ENCODE results near the gene ATG14.
"Not testable (repeated sequence)": the region's sequence is repeated elsewhere in the genome, so short reads cannot be mapped to it uniquely, and the experiment has no call there.

ATG14 gene

DNA sequence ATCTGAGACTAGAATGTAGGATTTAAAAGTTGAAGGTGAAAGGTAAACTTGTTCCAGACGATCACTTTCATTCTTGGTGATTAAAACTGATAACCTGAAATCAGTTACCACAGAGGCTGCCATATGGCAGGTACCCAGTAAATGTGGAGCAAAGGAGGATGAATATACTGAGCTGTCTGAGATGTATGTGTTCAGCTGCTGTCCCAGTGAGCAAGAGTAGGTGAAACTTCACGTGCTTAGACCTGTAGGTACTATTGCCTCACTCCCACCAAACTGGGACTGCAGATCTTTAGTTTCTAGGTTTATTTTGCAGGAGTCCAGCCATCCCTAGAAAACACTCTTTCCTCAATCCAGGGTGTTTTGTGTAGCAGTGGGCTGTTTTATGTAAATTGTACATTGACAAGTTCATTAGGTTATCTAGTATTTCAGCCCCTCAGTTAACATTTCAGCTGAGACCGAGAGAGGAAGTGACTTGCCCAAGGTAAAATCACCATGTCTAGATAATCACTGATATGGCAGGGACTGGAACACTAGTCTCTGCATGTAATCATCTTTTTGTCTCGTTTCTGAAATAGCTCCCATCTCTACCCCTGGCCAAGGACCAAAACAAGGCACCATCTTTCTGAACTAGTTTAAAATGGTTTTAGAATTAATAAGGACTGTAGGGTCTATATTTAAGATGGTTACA lies 62.7 kb downstream of the ATG14 start:
- H3K27ac ChIP-seq (replicated peaks), result no peak overlapping the region
- no peaks in the 10 kb centered on the region for H3K27me3 ChIP-seq (ENCODE audit: insufficient read depth, poor library complexity, severe bottlenecking)
- TF ChIP-seq, protein P1, sequence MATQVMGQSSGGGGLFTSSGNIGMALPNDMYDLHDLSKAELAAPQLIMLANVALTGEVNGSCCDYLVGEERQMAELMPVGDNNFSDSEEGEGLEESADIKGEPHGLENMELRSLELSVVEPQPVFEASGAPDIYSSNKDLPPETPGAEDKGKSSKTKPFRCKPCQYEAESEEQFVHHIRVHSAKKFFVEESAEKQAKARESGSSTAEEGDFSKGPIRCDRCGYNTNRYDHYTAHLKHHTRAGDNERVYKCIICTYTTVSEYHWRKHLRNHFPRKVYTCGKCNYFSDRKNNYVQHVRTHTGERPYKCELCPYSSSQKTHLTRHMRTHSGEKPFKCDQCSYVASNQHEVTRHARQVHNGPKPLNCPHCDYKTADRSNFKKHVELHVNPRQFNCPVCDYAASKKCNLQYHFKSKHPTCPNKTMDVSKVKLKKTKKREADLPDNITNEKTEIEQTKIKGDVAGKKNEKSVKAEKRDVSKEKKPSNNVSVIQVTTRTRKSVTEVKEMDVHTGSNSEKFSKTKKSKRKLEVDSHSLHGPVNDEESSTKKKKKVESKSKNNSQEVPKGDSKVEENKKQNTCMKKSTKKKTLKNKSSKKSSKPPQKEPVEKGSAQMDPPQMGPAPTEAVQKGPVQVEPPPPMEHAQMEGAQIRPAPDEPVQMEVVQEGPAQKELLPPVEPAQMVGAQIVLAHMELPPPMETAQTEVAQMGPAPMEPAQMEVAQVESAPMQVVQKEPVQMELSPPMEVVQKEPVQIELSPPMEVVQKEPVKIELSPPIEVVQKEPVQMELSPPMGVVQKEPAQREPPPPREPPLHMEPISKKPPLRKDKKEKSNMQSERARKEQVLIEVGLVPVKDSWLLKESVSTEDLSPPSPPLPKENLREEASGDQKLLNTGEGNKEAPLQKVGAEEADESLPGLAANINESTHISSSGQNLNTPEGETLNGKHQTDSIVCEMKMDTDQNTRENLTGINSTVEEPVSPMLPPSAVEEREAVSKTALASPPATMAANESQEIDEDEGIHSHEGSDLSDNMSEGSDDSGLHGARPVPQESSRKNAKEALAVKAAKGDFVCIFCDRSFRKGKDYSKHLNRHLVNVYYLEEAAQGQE (IDR thresholded peaks at IDR 0.05; ENCODE audit: insufficient replicate concordance, low read depth), result no peak
- no peak for TF ChIP-seq GABPA (IDR thresholded peaks at IDR 0.05; ENCODE audit: low read depth)
- TF ChIP-seq POLR2AphosphoS5 (IDR thresholded peaks at IDR 0.05; ENCODE audit: low read depth), result no peak
- TF ChIP-seq, protein P2, sequence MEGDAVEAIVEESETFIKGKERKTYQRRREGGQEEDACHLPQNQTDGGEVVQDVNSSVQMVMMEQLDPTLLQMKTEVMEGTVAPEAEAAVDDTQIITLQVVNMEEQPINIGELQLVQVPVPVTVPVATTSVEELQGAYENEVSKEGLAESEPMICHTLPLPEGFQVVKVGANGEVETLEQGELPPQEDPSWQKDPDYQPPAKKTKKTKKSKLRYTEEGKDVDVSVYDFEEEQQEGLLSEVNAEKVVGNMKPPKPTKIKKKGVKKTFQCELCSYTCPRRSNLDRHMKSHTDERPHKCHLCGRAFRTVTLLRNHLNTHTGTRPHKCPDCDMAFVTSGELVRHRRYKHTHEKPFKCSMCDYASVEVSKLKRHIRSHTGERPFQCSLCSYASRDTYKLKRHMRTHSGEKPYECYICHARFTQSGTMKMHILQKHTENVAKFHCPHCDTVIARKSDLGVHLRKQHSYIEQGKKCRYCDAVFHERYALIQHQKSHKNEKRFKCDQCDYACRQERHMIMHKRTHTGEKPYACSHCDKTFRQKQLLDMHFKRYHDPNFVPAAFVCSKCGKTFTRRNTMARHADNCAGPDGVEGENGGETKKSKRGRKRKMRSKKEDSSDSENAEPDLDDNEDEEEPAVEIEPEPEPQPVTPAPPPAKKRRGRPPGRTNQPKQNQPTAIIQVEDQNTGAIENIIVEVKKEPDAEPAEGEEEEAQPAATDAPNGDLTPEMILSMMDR (IDR thresholded peaks at IDR 0.05; ENCODE audit: insufficient read depth, low read length), result no peak
- peak; percentile 22; the same call in 1 of the 2 replicates for TF ChIP-seq SPI1 (IDR thresholded peaks at IDR 0.05; ENCODE audit: borderline replicate concordance, low read depth)
- no peak overlapping the region for H3K4me3 ChIP-seq (replicated peaks; ENCODE audit: insufficient read depth, low read length)
- no peak for DNase-seq (ENCODE audit: low read depth in 1 of 2, low spot score in 1 of 2)

DNA sequence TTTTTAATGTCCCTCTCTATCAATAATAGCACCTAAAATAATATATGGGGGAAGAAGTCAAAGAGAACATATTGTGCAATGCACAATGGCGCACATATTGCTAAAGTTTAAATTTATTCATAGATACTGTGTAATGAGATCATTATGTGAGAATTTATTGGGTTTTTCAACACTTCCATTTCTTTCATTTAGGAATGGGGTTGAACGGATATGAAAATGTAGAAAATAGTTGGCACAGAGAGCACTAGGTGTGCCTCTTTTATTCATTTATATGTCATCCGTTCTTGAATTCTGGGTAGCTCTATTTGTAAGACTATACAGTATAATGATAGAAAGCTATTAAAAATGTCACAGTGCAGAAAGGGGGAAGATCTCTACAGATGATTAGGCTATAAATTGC lies 63.9 kb downstream of the ATG14 start:
- no peak for DNase-seq (ENCODE audit: low read depth in 1 of 2, low spot score in 1 of 2)
- TF ChIP-seq, protein P2 (IDR thresholded peaks at IDR 0.05; ENCODE audit: insufficient read depth, low read length), result no peak
- TF ChIP-seq POLR2AphosphoS5 (IDR thresholded peaks at IDR 0.05; ENCODE audit: low read depth), result no peak
- TF ChIP-seq, protein P1 (IDR thresholded peaks at IDR 0.05; ENCODE audit: insufficient replicate concordance, low read depth), result no peak
- TF ChIP-seq GABPA (IDR thresholded peaks at IDR 0.05; ENCODE audit: low read depth), result no peak
- H3K27me3 ChIP-seq (ENCODE audit: insufficient read depth, poor library complexity, severe bottlenecking), result no peaks in the 10 kb centered on the region
- no peak overlapping the region for H3K27ac ChIP-seq (replicated peaks)
- H3K4me3 ChIP-seq (replicated peaks; ENCODE audit: insufficient read depth, low read length), result no peak overlapping the region

DNA sequence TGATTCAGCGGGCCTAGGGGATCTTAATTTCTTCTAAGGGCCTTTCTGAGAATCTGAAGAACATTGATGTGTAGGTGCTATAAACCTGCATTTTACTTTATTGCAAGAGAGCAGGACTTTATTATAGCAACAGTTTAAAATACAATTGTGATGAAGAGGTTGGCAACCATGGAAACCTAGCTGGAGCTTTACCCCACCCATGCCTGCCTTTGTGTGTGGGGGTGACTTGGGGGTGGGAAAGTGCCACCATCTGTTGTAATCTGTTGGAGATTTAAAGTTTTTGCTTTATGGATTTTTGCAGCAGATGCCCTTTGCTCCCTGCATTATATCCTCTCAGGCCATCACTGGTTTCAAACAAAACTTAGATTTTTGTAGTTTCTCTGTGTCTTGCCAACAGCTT lies 64.6 kb downstream of the ATG14 start:
- no peak for DNase-seq (ENCODE audit: low read depth in 1 of 2, low spot score in 1 of 2)
- H3K4me3 ChIP-seq (replicated peaks; ENCODE audit: insufficient read depth, low read length), result no peak overlapping the region
- no peaks in the 10 kb centered on the region for H3K27me3 ChIP-seq (ENCODE audit: insufficient read depth, poor library complexity, severe bottlenecking)
- H3K27ac ChIP-seq (replicated peaks), result no peak overlapping the region
- TF ChIP-seq POLR2AphosphoS5 (IDR thresholded peaks at IDR 0.05; ENCODE audit: low read depth) (no peak), GABPA (IDR thresholded peaks at IDR 0.05; ENCODE audit: low read depth) (no peak), SPI1 (IDR thresholded peaks at IDR 0.05; ENCODE audit: borderline replicate concordance, low read depth) (no peak)
- TF ChIP-seq, protein P2 (IDR thresholded peaks at IDR 0.05; ENCODE audit: insufficient read depth, low read length), result no peak
- TF ChIP-seq, protein P1 (IDR thresholded peaks at IDR 0.05; ENCODE audit: insufficient replicate concordance, low read depth), result no peak

DNA sequence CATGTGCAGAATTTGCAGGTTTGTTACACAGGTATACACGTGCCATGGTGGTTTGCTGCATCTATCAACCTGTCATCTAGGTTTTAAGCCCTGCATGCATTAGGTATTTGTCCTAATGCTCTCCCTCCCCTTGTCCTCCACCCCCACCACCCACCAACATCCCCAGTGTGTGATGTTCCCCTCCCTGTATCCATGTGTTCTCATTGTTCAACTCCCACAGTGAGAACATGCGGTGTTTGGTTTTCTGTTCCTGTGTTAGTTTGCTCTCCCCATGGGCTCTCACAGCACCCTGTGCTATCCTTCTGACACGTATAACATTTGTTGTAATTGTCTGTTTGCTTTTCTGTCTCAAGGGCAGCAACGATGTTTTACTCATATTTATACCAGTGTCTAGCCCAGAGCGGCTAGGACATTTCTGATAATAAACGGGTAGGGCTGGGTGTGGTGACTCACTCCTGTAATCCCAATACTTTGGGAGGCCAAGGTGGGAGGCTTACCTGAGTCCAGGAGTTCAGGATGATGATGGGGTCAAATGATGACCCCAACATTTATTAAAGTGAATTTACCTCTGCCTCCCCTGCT lies 67.0 kb downstream of the ATG14 start:
- not testable (repeated sequence) for DNase-seq (ENCODE audit: low read depth in 1 of 2, low spot score in 1 of 2); H3K4me3 ChIP-seq (replicated peaks; ENCODE audit: insufficient read depth, low read length); H3K27ac ChIP-seq (replicated peaks); H3K27me3 ChIP-seq (ENCODE audit: insufficient read depth, poor library complexity, severe bottlenecking)

All from HL-60 (cell line).